SK-N-SH treated with all-trans-retinoic acid at 6 μM for 48 hours (cell line): Measurements from ENCODE around the gene PRF1.

Source experiments
- ATAC-seq: fragments of 200-7000 bp; cut with Tn5 transposase; 3 replicates; pipeline ENCODE4 v1.9.1; 2020; ENCODE audit warnings: mild to moderate bottlenecking, moderate library complexity
- ARNTL ChIP-seq: fragments of 450-650 bp; formaldehyde crosslinking; IDR thresholded peaks from 2 replicates; pipeline ENCODE4 v1.5.0; 2020; ENCODE audit warnings: low read depth, mild to moderate bottlenecking, moderate library complexity, borderline replicate concordance
- BACH2 ChIP-seq: fragments of 250-450 bp; sonication (Bioruptor Pico); IDR thresholded peaks from 2 replicates; pipeline ENCODE4 v1.9.0; 2021; ENCODE audit warnings: mild to moderate bottlenecking, borderline replicate concordance
- CSDC2 ChIP-seq: fragments of 250-450 bp; sonication (Bioruptor Pico); IDR thresholded peaks from 2 replicates; pipeline ENCODE4 v1.5.0; 2020; ENCODE audit warnings: mild to moderate bottlenecking, moderate library complexity
- ESRRG ChIP-seq: fragments of 250-450 bp; sonication (Bioruptor Pico); IDR thresholded peaks from 2 replicates; pipeline ENCODE4 v1.6.1; 2021; ENCODE audit warnings: mild to moderate bottlenecking
- GLIS3 ChIP-seq: fragments of 250-450 bp; sonication (Bioruptor Pico); IDR thresholded peaks from 2 replicates; pipeline ENCODE4 v1.5.0; 2020; ENCODE audit warnings: mild to moderate bottlenecking, moderate library complexity
- OSR1 ChIP-seq: fragments of 250-450 bp; sonication (Bioruptor Pico); IDR thresholded peaks from 2 replicates; pipeline ENCODE4 v1.8.0; 2022; ENCODE audit warnings: moderate library complexity, mild to moderate bottlenecking, inconsistent platforms
- PPARA ChIP-seq: fragments of 250-450 bp; sonication (Bioruptor Pico); IDR thresholded peaks from 2 replicates; pipeline ENCODE4 v1.5.0; 2020; ENCODE audit warnings: mild to moderate bottlenecking, borderline replicate concordance
- RARB ChIP-seq: fragments of 250-450 bp; sonication (Bioruptor Pico); IDR thresholded peaks from 2 replicates; pipeline ENCODE4 v1.8.0; 2021; ENCODE audit warnings: mild to moderate bottlenecking, moderate library complexity
- SNAI2 ChIP-seq: fragments of 250-450 bp; sonication (Bioruptor Pico); IDR thresholded peaks from 2 replicates; pipeline ENCODE4 v1.5.0; 2020; ENCODE audit warnings: mild to moderate bottlenecking, moderate library complexity
- TCF4 ChIP-seq: fragments of 250-450 bp; sonication (Bioruptor Pico); IDR thresholded peaks from 2 replicates; pipeline ENCODE4 v1.8.0; 2021; ENCODE audit warnings: mild to moderate bottlenecking, moderate library complexity, borderline replicate concordance
- TOX ChIP-seq: fragments of 250-450 bp; sonication (Bioruptor Pico); IDR thresholded peaks from 2 replicates; pipeline ENCODE4 v1.8.0; 2021; ENCODE audit warnings: mild to moderate bottlenecking, moderate library complexity, borderline replicate concordance
- ZC3H10 ChIP-seq: fragments of 250-450 bp; sonication (Bioruptor Pico); IDR thresholded peaks from 2 replicates; pipeline ENCODE4 v1.5.1; 2021; ENCODE audit warnings: mild to moderate bottlenecking, moderate library complexity
- ZFP3 ChIP-seq: fragments of 250-450 bp; sonication (Bioruptor Pico); IDR thresholded peaks from 2 replicates; pipeline ENCODE4 v1.5.0; 2020; ENCODE audit warnings: mild to moderate bottlenecking, moderate library complexity
- ZFP30 ChIP-seq: fragments of 450-650 bp; formaldehyde crosslinking; IDR thresholded peaks from 2 replicates; pipeline ENCODE4 v1.5.0; 2022; ENCODE audit warnings: mild to moderate bottlenecking, moderate library complexity
- ZNF565 ChIP-seq: fragments of 450-650 bp; formaldehyde crosslinking; conservative IDR thresholded peaks from 2 replicates; pipeline ENCODE4 v1.5.0; 2020; ENCODE audit warnings: low read depth, mild to moderate bottlenecking, moderate library complexity
- ZNF8 ChIP-seq: fragments of 450-650 bp; formaldehyde crosslinking; IDR thresholded peaks from 2 replicates; pipeline ENCODE4 v1.5.0; 2020; ENCODE audit warnings: mild to moderate bottlenecking, moderate library complexity
- TF ChIP-seq, protein P1 (sequence below): fragments of 250-450 bp; sonication (Bioruptor Pico); IDR thresholded peaks from 2 replicates; pipeline ENCODE4 v1.5.0; 2020; ENCODE audit warnings: mild to moderate bottlenecking, moderate library complexity
- TF ChIP-seq, protein P2 (sequence below): fragments of 250-450 bp; sonication (Bioruptor Pico); IDR thresholded peaks from 2 replicates; pipeline ENCODE4 v1.8.0; 2021; ENCODE audit warnings: low read depth, mild to moderate bottlenecking, moderate library complexity, borderline replicate concordance
- TF ChIP-seq, protein P3 (sequence below): fragments of 250-450 bp; sonication (Bioruptor Pico); IDR thresholded peaks from 2 replicates; pipeline ENCODE4 v1.5.1; 2020; ENCODE audit warnings: low read depth, mild to moderate bottlenecking, moderate library complexity
- TF ChIP-seq, protein P4 (sequence below): fragments of 250-450 bp; sonication (Bioruptor Pico); IDR thresholded peaks from 2 replicates; pipeline ENCODE4 v1.5.1; 2021; ENCODE audit warnings: mild to moderate bottlenecking, moderate library complexity
- TF ChIP-seq, protein P5 (sequence below): fragments of 250-450 bp; sonication (Bioruptor Pico); IDR thresholded peaks from 2 replicates; pipeline ENCODE4 v1.8.0; 2020; ENCODE audit warnings: mild to moderate bottlenecking, moderate library complexity, borderline replicate concordance

PRF1 gene

DNA sequence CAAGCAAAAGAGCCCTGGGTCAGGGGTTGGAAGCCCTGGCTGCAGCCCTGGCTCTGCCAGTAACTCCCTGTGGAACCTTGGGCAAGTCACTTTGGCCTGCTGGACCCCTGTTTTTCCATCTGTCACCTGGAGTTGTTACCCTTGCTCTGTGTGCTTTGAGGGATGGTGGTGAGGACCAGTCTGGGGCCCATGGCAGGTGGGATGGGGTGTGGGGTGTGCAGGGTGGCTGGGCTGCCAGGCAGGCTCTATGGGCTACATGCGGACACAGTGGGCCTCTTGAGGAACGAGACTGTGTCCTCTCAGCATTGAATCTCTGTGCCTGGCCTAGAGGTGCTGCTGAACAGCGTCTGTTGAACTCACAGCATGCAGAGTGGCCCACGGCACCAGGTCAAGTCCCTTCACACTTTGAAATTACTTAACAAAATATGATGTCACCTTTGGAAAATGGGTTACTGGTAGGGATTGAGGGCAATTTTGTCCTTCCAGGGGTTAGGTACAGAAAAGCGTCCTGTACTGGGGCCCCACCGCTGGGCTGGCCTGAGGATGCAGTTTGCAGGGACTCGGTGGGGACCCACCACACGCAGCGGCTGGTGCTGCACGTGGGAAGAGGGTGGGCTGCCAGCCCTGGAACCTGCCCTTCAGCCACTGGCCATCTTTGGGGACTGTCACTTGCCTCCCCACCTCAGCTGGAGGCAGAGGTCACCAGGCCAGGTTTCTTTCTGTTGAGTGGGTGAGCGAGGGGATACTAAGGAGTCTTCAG lies 45.3 kb downstream of the PRF1 start:
- ATAC-seq = no peak
- TF ChIP-seq ZNF565 (CRISPR knock-in tag) (no peak), ARNTL (CRISPR knock-in tag) (no peak), ZNF8 (no peak), CSDC2 (no peak), TOX (no peak)

DNA sequence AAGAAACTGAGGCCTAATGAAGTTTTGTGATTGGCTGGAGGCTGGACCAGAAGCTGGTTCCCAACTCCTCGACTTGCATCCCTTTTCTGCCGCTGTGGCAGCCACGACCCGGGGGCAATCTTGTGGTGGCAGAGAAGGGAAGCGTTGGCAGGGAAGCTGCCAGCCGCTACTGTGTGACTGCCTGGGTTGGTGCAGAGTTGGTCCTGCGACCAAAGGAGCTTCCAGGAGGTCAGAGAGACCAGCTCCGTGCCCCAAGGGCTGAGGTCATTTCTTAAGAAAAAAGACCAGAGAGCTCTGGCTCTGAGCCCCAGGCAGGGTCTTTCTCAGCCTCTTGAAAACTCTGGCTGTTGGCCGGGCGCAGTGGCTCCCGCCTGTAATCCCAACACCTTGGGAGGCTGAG lies 47.2 kb downstream of the PRF1 start:
- ATAC-seq = no peak
- TF ChIP-seq, protein P1, sequence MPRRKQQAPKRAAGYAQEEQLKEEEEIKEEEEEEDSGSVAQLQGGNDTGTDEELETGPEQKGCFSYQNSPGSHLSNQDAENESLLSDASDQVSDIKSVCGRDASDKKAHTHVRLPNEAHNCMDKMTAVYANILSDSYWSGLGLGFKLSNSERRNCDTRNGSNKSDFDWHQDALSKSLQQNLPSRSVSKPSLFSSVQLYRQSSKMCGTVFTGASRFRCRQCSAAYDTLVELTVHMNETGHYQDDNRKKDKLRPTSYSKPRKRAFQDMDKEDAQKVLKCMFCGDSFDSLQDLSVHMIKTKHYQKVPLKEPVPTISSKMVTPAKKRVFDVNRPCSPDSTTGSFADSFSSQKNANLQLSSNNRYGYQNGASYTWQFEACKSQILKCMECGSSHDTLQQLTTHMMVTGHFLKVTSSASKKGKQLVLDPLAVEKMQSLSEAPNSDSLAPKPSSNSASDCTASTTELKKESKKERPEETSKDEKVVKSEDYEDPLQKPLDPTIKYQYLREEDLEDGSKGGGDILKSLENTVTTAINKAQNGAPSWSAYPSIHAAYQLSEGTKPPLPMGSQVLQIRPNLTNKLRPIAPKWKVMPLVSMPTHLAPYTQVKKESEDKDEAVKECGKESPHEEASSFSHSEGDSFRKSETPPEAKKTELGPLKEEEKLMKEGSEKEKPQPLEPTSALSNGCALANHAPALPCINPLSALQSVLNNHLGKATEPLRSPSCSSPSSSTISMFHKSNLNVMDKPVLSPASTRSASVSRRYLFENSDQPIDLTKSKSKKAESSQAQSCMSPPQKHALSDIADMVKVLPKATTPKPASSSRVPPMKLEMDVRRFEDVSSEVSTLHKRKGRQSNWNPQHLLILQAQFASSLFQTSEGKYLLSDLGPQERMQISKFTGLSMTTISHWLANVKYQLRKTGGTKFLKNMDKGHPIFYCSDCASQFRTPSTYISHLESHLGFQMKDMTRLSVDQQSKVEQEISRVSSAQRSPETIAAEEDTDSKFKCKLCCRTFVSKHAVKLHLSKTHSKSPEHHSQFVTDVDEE = no peak
- TF ChIP-seq PPARA (CRISPR knock-in tag) (no peak), CSDC2 (no peak), BACH2 (CRISPR knock-in tag) (no peak), ZFP3 (CRISPR knock-in tag) (no peak), ESRRG (CRISPR knock-in tag) (no peak), RARB (CRISPR knock-in tag) (no peak), TCF4 (CRISPR knock-in tag) (no peak), ZNF8 (no peak), ZC3H10 (no peak), ZFP30 (CRISPR knock-in tag) (no peak), ARNTL (CRISPR knock-in tag) (no peak), ZNF565 (CRISPR knock-in tag) (no peak), OSR1 (no peak), SNAI2 (CRISPR knock-in tag) (no peak)
- TF ChIP-seq, protein P2, sequence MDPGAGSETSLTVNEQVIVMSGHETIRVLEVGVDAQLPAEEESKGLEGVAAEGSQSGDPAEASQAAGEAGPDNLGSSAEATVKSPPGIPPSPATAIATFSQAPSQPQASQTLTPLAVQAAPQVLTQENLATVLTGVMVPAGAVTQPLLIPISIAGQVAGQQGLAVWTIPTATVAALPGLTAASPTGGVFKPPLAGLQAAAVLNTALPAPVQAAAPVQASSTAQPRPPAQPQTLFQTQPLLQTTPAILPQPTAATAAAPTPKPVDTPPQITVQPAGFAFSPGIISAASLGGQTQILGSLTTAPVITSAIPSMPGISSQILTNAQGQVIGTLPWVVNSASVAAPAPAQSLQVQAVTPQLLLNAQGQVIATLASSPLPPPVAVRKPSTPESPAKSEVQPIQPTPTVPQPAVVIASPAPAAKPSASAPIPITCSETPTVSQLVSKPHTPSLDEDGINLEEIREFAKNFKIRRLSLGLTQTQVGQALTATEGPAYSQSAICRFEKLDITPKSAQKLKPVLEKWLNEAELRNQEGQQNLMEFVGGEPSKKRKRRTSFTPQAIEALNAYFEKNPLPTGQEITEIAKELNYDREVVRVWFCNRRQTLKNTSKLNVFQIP = no peak
- TF ChIP-seq, protein P3, sequence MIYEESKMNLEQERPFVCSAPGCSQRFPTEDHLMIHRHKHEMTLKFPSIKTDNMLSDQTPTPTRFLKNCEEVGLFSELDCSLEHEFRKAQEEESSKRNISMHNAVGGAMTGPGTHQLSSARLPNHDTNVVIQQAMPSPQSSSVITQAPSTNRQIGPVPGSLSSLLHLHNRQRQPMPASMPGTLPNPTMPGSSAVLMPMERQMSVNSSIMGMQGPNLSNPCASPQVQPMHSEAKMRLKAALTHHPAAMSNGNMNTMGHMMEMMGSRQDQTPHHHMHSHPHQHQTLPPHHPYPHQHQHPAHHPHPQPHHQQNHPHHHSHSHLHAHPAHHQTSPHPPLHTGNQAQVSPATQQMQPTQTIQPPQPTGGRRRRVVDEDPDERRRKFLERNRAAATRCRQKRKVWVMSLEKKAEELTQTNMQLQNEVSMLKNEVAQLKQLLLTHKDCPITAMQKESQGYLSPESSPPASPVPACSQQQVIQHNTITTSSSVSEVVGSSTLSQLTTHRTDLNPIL = no peak
- TF ChIP-seq, protein P4, sequence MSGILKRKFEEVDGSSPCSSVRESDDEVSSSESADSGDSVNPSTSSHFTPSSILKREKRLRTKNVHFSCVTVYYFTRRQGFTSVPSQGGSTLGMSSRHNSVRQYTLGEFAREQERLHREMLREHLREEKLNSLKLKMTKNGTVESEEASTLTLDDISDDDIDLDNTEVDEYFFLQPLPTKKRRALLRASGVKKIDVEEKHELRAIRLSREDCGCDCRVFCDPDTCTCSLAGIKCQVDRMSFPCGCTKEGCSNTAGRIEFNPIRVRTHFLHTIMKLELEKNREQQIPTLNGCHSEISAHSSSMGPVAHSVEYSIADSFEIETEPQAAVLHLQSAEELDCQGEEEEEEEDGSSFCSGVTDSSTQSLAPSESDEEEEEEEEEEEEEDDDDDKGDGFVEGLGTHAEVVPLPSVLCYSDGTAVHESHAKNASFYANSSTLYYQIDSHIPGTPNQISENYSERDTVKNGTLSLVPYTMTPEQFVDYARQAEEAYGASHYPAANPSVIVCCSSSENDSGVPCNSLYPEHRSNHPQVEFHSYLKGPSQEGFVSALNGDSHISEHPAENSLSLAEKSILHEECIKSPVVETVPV = no peak

DNA sequence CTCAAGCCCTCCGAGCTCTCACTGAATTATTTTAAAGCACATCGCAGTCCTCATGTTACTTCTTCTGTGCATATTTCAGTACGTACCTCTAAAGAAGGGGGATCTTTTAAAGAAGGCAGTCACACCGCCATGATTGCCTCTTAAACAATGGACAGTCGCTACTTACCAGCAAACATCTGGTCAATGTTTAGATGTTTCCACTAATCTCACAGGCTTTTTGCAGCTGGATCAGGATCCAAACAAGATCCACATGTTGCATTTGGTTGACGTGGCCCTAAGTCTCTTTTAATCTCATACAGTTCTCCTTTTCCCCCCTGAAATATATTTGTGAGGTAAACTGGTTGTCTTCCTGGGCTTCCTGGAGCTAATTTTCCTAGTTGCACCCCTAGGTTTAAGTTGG lies 50.0 kb downstream of the PRF1 start:
- no peak for ATAC-seq
- TF ChIP-seq, protein P1 = no peak
- TF ChIP-seq PPARA (CRISPR knock-in tag) = no peak
- TF ChIP-seq, protein P5, sequence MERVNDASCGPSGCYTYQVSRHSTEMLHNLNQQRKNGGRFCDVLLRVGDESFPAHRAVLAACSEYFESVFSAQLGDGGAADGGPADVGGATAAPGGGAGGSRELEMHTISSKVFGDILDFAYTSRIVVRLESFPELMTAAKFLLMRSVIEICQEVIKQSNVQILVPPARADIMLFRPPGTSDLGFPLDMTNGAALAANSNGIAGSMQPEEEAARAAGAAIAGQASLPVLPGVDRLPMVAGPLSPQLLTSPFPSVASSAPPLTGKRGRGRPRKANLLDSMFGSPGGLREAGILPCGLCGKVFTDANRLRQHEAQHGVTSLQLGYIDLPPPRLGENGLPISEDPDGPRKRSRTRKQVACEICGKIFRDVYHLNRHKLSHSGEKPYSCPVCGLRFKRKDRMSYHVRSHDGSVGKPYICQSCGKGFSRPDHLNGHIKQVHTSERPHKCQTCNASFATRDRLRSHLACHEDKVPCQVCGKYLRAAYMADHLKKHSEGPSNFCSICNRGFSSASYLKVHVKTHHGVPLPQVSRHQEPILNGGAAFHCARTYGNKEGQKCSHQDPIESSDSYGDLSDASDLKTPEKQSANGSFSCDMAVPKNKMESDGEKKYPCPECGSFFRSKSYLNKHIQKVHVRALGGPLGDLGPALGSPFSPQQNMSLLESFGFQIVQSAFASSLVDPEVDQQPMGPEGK (CRISPR knock-in tag) = no peak
- TF ChIP-seq, protein P2 = no peak
- TF ChIP-seq GLIS3 (CRISPR knock-in tag) = no peak
- TF ChIP-seq, protein P4 = no peak
- TF ChIP-seq, protein P3 = no peak
